Measurements from ENCODE around the gene POU2F3.

DNA sequence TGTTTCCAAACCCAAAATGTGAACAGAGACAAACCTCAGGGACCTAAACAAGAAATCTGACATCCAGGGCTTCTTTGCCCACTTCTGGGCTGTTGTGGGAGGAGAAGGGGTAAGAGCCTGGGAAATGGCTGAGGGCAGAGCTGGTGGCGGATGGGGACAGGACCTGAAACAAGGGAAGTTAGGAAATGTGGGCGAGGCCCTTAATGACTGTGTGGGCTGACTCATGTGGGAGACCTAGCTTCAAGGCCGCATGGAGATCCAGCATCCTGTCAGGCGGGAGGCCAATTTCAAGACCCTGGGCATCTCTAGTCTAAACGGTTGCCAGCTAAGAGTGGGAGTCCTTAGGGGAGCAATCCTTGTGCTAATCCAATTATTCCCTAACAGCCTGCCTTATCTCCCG is 31.2 kb upstream of the POU2F3 start:
- TF ChIP-seq, protein P1, sequence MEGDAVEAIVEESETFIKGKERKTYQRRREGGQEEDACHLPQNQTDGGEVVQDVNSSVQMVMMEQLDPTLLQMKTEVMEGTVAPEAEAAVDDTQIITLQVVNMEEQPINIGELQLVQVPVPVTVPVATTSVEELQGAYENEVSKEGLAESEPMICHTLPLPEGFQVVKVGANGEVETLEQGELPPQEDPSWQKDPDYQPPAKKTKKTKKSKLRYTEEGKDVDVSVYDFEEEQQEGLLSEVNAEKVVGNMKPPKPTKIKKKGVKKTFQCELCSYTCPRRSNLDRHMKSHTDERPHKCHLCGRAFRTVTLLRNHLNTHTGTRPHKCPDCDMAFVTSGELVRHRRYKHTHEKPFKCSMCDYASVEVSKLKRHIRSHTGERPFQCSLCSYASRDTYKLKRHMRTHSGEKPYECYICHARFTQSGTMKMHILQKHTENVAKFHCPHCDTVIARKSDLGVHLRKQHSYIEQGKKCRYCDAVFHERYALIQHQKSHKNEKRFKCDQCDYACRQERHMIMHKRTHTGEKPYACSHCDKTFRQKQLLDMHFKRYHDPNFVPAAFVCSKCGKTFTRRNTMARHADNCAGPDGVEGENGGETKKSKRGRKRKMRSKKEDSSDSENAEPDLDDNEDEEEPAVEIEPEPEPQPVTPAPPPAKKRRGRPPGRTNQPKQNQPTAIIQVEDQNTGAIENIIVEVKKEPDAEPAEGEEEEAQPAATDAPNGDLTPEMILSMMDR (IDR thresholded peaks at IDR 0.05; ENCODE audit: low read depth, low read length), result no peak
- TF ChIP-seq EZH2phosphoT487 (IDR thresholded peaks at IDR 0.05; ENCODE audit: low read depth), result no peak
